Lung (tissue), 12 donors: ENCODE data around the gene RPRD1B. TPM values are rescaled to one million over a fixed set of nuclear protein-coding genes. Genes with fewer than 3 reads are reported as not detected.

Experiments
- ATAC-seq: fragments of 200-7000 bp; cut with Tn5 transposase; one replicate; pipeline ENCODE4 v1.9.1; 2020; ENCODE audit warnings: moderate number of reproducible peaks; ENCODE audit not compliant: insufficient read depth, low FRiP score
- DNase-seq, 3 donors: peaks; one replicate each; pipeline ENCODE4 v3.0.0-alpha.2; 2013 to 2017
- H3K27ac ChIP-seq, 2 donors: one replicate each; pipeline ENCODE4 v1.5.1; 2013; ENCODE audit warnings: mild to moderate bottlenecking in 2 of 2, moderate library complexity in 2 of 2, control low read depth in 1 of 2, inconsistent platforms in 1 of 2, low read depth in 1 of 2, low read length in 1 of 2
- H3K27me3 ChIP-seq, 3 donors: one replicate each; pipeline ENCODE4 v1.5.1; 2013; ENCODE audit warnings: low read length in 2 of 3; ENCODE audit not compliant: control insufficient read depth in 3 of 3, insufficient read depth in 3 of 3
- H3K36me3 ChIP-seq, 4 donors: one replicate each; pipeline ENCODE4 v1.5.1; 2013; ENCODE audit warnings: low read length in 4 of 4, mild to moderate bottlenecking in 1 of 4, moderate library complexity in 1 of 4; ENCODE audit not compliant: control insufficient read depth in 4 of 4, insufficient read depth in 4 of 4
- H3K4me1 ChIP-seq, 5 donors: one replicate each; pipeline ENCODE4 v1.5.1; 2013; ENCODE audit warnings: low read length in 5 of 5, mild to moderate bottlenecking in 2 of 5, moderate library complexity in 1 of 5; ENCODE audit not compliant: control insufficient read depth in 5 of 5, insufficient read depth in 5 of 5
- H3K4me3 ChIP-seq: one replicate; pipeline ENCODE4 v1.5.1; 2013; ENCODE audit warnings: mild to moderate bottlenecking, control low read depth, moderate library complexity
- H3K9ac ChIP-seq, 2 donors: one replicate each; pipeline ENCODE4 v1.5.1; 2013; ENCODE audit warnings: low read length in 2 of 2, control low read depth in 1 of 2; ENCODE audit not compliant: insufficient read depth in 1 of 2
- H3K9me3 ChIP-seq, 4 donors: one replicate each; pipeline ENCODE4 v1.5.1; 2013; ENCODE audit warnings: low read length in 3 of 4, mild to moderate bottlenecking in 1 of 4, moderate library complexity in 1 of 4; ENCODE audit not compliant: control insufficient read depth in 4 of 4, insufficient read depth in 3 of 4
- WGBS, 2 donors: extraction: QIAGEN DNeasy Blood & Tissue Kit; methylation state at CpG; one replicate each; pipeline ENCODE4 v1.1.7; 2013; 5-methylcytosine and 5-hydroxymethylcytosine counted together
- polyA plus RNA-seq, 2 donors: library from polyadenylated mRNA; stranded (reverse); fragments of 200-250 nt; gene quantifications; one replicate each; pipeline ENCODE4 v1.2.1, GENCODE V29; 2013
- total RNA-seq, 2 donors: library from RNA; depleted of rRNA in 1 of 2; stranded (reverse); fragments of >200 nt in 1 of 2; gene quantifications; one replicate each; pipeline ENCODE4 v1.2.1, GENCODE V29; 2014 to 2021
- TF ChIP-seq, protein P1 (sequence below): IDR thresholded peaks from 2 replicates; pipeline ENCODE4 v1.5.1; 2012; ENCODE audit warnings: mild to moderate bottlenecking; ENCODE audit errors: control extremely low read depth, extremely low read depth
- donor health status: control.
- donor health status: control.
- donor health status: Bipolar disorder and iron deficiency.
- donor health status: healthy.
- donor health status: DM: yes; HTN: yes; CAD: no.

The RPRD1B gene
- total and polyA plus RNA-seq, 4 donors, result 6.8 to 58.6 (median 26.6) TPM

DNA sequence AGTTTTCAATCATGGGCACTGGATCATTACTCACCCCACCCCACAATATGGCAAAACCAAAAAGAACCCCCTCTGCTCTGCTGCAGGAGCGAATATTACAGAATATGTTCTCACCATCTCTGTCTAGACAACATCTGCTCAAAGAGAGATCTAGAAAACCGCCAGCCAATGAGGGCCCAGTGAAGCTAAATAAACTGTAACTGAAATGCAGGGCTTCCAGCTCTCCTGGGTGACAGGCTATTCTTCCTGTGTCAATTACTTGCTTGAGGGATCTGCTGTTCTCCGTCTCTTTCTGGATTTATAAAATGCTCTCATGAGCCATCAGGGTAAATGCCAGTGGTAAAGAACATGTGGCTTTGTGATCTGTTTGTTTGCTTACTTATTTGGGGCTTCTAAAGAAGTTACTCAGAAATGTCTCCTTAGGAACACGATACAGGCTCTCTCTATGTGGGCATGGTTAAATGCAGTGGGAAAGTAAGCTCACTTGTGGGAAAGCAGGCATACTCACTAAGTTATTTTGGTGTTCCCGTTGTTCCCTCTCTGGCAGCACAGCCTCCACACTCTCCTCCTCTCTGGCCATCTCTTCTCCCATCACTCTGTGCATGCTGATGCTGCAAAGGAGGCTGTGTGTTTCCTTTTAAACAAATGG, 45.1 kb upstream of the RPRD1B start:
- TF ChIP-seq, protein P1, sequence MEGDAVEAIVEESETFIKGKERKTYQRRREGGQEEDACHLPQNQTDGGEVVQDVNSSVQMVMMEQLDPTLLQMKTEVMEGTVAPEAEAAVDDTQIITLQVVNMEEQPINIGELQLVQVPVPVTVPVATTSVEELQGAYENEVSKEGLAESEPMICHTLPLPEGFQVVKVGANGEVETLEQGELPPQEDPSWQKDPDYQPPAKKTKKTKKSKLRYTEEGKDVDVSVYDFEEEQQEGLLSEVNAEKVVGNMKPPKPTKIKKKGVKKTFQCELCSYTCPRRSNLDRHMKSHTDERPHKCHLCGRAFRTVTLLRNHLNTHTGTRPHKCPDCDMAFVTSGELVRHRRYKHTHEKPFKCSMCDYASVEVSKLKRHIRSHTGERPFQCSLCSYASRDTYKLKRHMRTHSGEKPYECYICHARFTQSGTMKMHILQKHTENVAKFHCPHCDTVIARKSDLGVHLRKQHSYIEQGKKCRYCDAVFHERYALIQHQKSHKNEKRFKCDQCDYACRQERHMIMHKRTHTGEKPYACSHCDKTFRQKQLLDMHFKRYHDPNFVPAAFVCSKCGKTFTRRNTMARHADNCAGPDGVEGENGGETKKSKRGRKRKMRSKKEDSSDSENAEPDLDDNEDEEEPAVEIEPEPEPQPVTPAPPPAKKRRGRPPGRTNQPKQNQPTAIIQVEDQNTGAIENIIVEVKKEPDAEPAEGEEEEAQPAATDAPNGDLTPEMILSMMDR, result no peak
- Histone ChIP-seq H3K9me3 (peaks cover 0 to 2% (median 0%) of the 10 kb centered on the region in 4 donors), H3K27ac (peak overlapping the region; percentile 88 to 90), H3K9ac (no peak overlapping the region), H3K4me1 (peaks cover 15 to 84% (median 67%) of the 10 kb centered on the region in 5 donors), H3K4me3 (no peak overlapping the region), H3K36me3 (peaks cover 0 to 7% (median 2%) of the 10 kb centered on the region in 4 donors), H3K27me3 (no peaks in the 10 kb centered on the region)
- DNase-seq (peak in 1 of 3 donors; percentile 29), ATAC-seq (no peak)
- WGBS, 2 donors, result 87 to 90% methylated on average over 5 of the region's 5 CpGs

DNA sequence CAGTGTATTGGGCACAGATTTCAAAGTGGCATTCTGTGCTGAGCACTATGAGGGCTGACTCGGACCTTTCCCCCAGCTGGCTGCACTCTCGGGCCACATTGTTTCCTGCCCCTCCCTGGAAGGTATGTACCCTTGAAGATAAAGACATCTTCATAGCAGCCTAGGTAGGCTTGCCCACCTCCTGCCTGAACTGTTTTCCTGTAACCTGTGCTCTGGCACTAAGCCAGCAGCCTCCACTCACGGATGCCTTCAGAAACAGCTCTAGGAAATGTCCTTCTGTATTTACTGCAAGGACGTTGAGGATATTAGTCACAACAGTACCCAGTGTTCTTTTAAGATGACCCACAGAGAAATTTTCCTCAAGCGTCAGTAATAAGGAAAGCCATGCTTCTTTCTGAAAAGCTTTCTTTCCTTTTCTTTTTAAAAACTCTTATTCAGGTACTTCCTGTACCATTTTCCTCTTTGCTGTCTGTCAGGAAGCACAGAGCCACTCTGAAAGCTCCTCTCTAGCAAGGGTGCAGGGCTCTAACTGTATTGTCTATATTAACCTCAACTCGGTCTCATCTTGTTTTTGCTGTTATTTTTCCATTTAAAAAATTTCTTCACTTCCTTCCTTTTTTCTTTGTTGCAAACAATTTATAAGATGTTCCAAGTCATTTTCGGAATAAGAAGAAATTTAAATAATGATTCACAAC, 43.8 kb upstream of the RPRD1B start:
- ATAC-seq (no peak), DNase-seq (no peak)
- H3K27me3 ChIP-seq, result no peaks in the 10 kb centered on the region
- H3K4me1 ChIP-seq, result peaks cover 16 to 72% (median 57%) of the 10 kb centered on the region in 5 donors
- peaks cover 0 to 10% (median 4%) of the 10 kb centered on the region in 4 donors for H3K36me3 ChIP-seq
- TF ChIP-seq, protein P1, result no peak
- no peak overlapping the region for H3K9ac ChIP-seq
- no peaks in the 10 kb centered on the region for H3K9me3 ChIP-seq
- H3K4me3 ChIP-seq, result no peak overlapping the region
- WGBS, 2 donors, result 43 to 53% methylated on average over 7 of the region's 7 CpGs
- H3K27ac ChIP-seq, result peak overlapping the region; percentile 56 to 89

DNA sequence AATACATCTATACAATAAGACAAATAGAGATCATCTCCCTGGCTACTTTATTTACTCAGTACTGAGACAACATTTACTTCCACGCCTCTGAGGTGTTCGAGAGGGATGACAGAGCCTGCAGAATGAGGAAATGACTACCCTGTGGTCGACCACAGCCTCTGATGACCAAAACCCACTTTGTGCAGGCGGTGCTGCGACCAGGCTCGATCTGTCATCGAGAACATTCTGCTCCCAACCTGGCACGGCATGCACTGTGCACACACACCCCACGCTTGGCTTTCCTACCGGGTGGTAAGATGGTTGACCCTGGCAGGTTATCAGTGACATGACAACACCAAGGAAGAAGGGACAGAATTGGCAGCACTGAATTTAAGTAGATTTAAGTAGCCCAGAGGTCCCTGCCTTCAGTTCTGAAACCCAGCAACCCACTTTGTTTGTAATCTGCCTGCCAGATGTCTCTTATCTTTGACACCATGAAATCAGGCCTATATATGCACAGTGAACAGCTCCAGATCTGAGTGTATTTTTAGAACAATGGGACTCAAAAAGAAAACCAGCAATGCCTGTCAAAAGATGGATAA, 42.9 kb upstream of the RPRD1B start:
- no peak overlapping the region for H3K9ac ChIP-seq
- H3K4me3 ChIP-seq, result no peak overlapping the region
- DNase-seq, result peak; percentile 83 to 99 (median 98)
- no peaks in the 10 kb centered on the region for H3K27me3 ChIP-seq
- peak overlapping the region; percentile 12 to 89 for H3K27ac ChIP-seq
- H3K9me3 ChIP-seq, result no peaks in the 10 kb centered on the region
- TF ChIP-seq, protein P1, result no peak
- peak; percentile 47 for ATAC-seq
- peaks cover 16 to 72% (median 57%) of the 10 kb centered on the region in 5 donors for H3K4me1 ChIP-seq
- WGBS, 2 donors, result 9 to 20% methylated on average over 10 of the region's 10 CpGs
- H3K36me3 ChIP-seq, result peaks cover 4 to 17% (median 9%) of the 10 kb centered on the region in 4 donors
